Limb (tissue), 2 donors: Measurements from ENCODE around the gene STIM1.
"Not testable (repeated sequence)": the region's sequence is repeated elsewhere in the genome, so short reads cannot be mapped to it uniquely, and the experiment has no call there.

Experiments
- DNase-seq, 2 donors: peaks; one replicate each; pipeline ENCODE4 v3.0.0-alpha.2; 2016; ENCODE audit errors: extremely low spot score in 2 of 2

The STIM1 gene

GRCh38 chr11:4095509-4096230 is 240.2 kb downstream of the STIM1 start:
- no peak for DNase-seq

- no peak for DNase-seq
These were observed 242.7 kb downstream of the STIM1 start for GRCh38 chr11:4098026-4098621.

- DNase-seq, result no peak
These were observed 247.2 kb downstream of the STIM1 start for GRCh38 chr11:4102711-4103110.

GRCh38 chr11:4103269-4103668 is 247.8 kb downstream of the STIM1 start:
- no peak for DNase-seq

- DNase-seq, result no peak
These were observed 250.5 kb downstream of the STIM1 start for GRCh38 chr11:4105916-4106315.

- DNase-seq, result no peak
These were observed 256.4 kb downstream of the STIM1 start for GRCh38 chr11:4111834-4112233.

- no peak for DNase-seq
These were observed 259.7 kb downstream of the STIM1 start for GRCh38 chr11:4115128-4115527.

GRCh38 chr11:4118107-4118506 is 262.6 kb downstream of the STIM1 start:
- no peak for DNase-seq

- DNase-seq, result no peak
These were observed 267.8 kb downstream of the STIM1 start for GRCh38 chr11:4123218-4123617.

- DNase-seq, result no peak
These were observed 269.7 kb downstream of the STIM1 start for GRCh38 chr11:4125141-4125540.

- DNase-seq, result no peak
These were observed 271.9 kb downstream of the STIM1 start for GRCh38 chr11:4127357-4127756.

GRCh38 chr11:4130219-4130618 is 274.8 kb downstream of the STIM1 start:
- DNase-seq, result not testable (repeated sequence)

GRCh38 chr11:4134806-4135205 is 279.3 kb downstream of the STIM1 start:
- DNase-seq, result no peak

- DNase-seq, result no peak
These were observed 283.0 kb downstream of the STIM1 start for GRCh38 chr11:4138497-4138896.

- no peak for DNase-seq
These were observed 284.7 kb downstream of the STIM1 start for GRCh38 chr11:4140067-4140636.
